HEK293 (cell line): Measurements from ENCODE around the gene HECA.

Source experiments
- CTCF ChIA-PET: fragments of 350-600 bp; formaldehyde crosslinking; extraction: SDS; loops from one replicate; lab custom pipeline; 2021; ENCODE audit warnings: antibody characterized with exemption; lab: Yijun Ruan, JAX
- POLR2A ChIA-PET: fragments of 300-600 bp; formaldehyde crosslinking; extraction: SDS; loops from one replicate; lab custom pipeline; 2020; ENCODE audit warnings: antibody characterized with exemption, inconsistent platforms; lab: Yijun Ruan, JAX
- H3K27ac ChIP-seq: fragments of 200-500 bp; sonication (Bioruptor generic); 2 replicates; pipeline ENCODE4 v1.5.1; 2014; ENCODE audit warnings: low read depth, low read length, control low read depth, inconsistent platforms; ENCODE audit errors: extremely low read depth
- H3K36me3 ChIP-seq, 2 experiments: fragments of 200-500 bp in 1 of 2; sonication (Bioruptor generic) in 1 of 2; 1 replicate in 1 of 2; 2 replicates in 1 of 2; pipeline ENCODE4 v1.5.1; 2014 to 2017; ENCODE audit warnings: inconsistent platforms in 2 of 2, low read length in 2 of 2; ENCODE audit not compliant: control insufficient read depth in 2 of 2, insufficient read depth in 1 of 2
- H3K4me1 ChIP-seq: fragments of 200-500 bp; sonication (Bioruptor generic); 2 replicates; pipeline ENCODE4 v1.5.1; 2014; ENCODE audit warnings: mild to moderate bottlenecking, low read length, inconsistent platforms; ENCODE audit not compliant: control insufficient read depth, insufficient read depth
- H3K4me3 ChIP-seq: 2 replicates; pipeline ENCODE4 v1.5.1; 2011; ENCODE audit warnings: low read depth, mild to moderate bottlenecking, control low read depth, low read length, moderate library complexity
- H3K9me3 ChIP-seq: fragments of 200-500 bp; sonication (Bioruptor generic); 2 replicates; pipeline ENCODE4 v1.5.1; 2014; ENCODE audit warnings: low read depth, low read length, inconsistent platforms; ENCODE audit not compliant: control insufficient read depth, insufficient read depth
- FEZF1 ChIP-seq: fragments of 450-650 bp; formaldehyde crosslinking; IDR thresholded peaks from 2 replicates; pipeline ENCODE4 v1.5.1; 2016; ENCODE audit warnings: missing biosample characterization, missing genetic modification characterization
- KLF7 ChIP-seq: fragments of 450-650 bp; formaldehyde crosslinking; IDR thresholded peaks from 2 replicates; pipeline ENCODE4 v1.5.1; 2016; ENCODE audit warnings: missing biosample characterization, missing genetic modification characterization, borderline replicate concordance
- MZF1 ChIP-seq: fragments of 450-650 bp; formaldehyde crosslinking; IDR thresholded peaks from 2 replicates; pipeline ENCODE4 v1.5.1; 2017; ENCODE audit warnings: missing biosample characterization, missing genetic modification characterization, borderline replicate concordance
- YY2 ChIP-seq: fragments of 450-650 bp; formaldehyde crosslinking; IDR thresholded peaks from 2 replicates; pipeline ENCODE4 v1.5.1; 2016; ENCODE audit warnings: missing biosample characterization, missing genetic modification characterization
- ZBTB20 ChIP-seq: fragments of 450-650 bp; formaldehyde crosslinking; IDR thresholded peaks from 2 replicates; pipeline ENCODE4 v1.5.1; 2016; ENCODE audit warnings: missing biosample characterization, missing genetic modification characterization
- ZBTB21 ChIP-seq: fragments of 450-650 bp; formaldehyde crosslinking; IDR thresholded peaks from 2 replicates; pipeline ENCODE4 v1.5.1; 2017; ENCODE audit warnings: missing biosample characterization, missing genetic modification characterization
- ZIC2 ChIP-seq: fragments of 450-650 bp; formaldehyde crosslinking; IDR thresholded peaks from 2 replicates; pipeline ENCODE4 v1.5.1; 2016; ENCODE audit warnings: missing biosample characterization, missing genetic modification characterization
- ZNF121 ChIP-seq: fragments of 450-650 bp; formaldehyde crosslinking; IDR thresholded peaks from 2 replicates; pipeline ENCODE4 v1.5.1; 2016; ENCODE audit warnings: missing biosample characterization, missing genetic modification characterization
- ZNF416 ChIP-seq: fragments of 450-650 bp; formaldehyde crosslinking; IDR thresholded peaks from 2 replicates; pipeline ENCODE4 v1.5.1; 2016; ENCODE audit warnings: missing biosample characterization, missing genetic modification characterization
- ZNF521 ChIP-seq: fragments of 450-650 bp; formaldehyde crosslinking; IDR thresholded peaks from 2 replicates; pipeline ENCODE4 v1.5.1; 2017; ENCODE audit warnings: missing biosample characterization, mild to moderate bottlenecking, missing genetic modification characterization
- ZNF549 ChIP-seq: fragments of 450-650 bp; IDR thresholded peaks from 2 replicates; pipeline ENCODE4 v1.5.1; 2018; ENCODE audit warnings: missing biosample characterization, missing genetic modification characterization, mild to moderate bottlenecking, inconsistent platforms, moderate library complexity
- ZNF558 ChIP-seq: fragments of 450-650 bp; formaldehyde crosslinking; IDR thresholded peaks from 2 replicates; pipeline ENCODE4 v1.5.1; 2016; ENCODE audit warnings: missing biosample characterization, missing genetic modification characterization
- ZNF701 ChIP-seq: fragments of 450-650 bp; formaldehyde crosslinking; IDR thresholded peaks from 2 replicates; pipeline ENCODE4 v1.5.1; 2016; ENCODE audit warnings: missing biosample characterization, missing genetic modification characterization
- TF ChIP-seq, protein P1 (sequence below): fragments of 450-650 bp; formaldehyde crosslinking; IDR thresholded peaks from 2 replicates; pipeline ENCODE4; 2016; ENCODE audit warnings: missing biosample characterization, missing genetic modification characterization
- TF ChIP-seq, protein P2 (sequence below): fragments of 450-650 bp; formaldehyde crosslinking; IDR thresholded peaks from 2 replicates; pipeline ENCODE4 v1.5.1; 2016; ENCODE audit warnings: missing biosample characterization, missing genetic modification characterization, low read depth
- TF ChIP-seq, protein P3 (sequence below): fragments of 450-650 bp; formaldehyde crosslinking; IDR thresholded peaks from 2 replicates; pipeline ENCODE4 v1.5.1; 2016; ENCODE audit warnings: missing biosample characterization, missing genetic modification characterization
- TF ChIP-seq, protein P4 (sequence below): fragments of 450-650 bp; formaldehyde crosslinking; IDR thresholded peaks from 2 replicates; pipeline ENCODE4 v1.5.1; 2016; ENCODE audit warnings: missing biosample characterization, missing genetic modification characterization
- TF ChIP-seq, protein P5 (sequence below): fragments of 450-650 bp; formaldehyde crosslinking; IDR thresholded peaks from 2 replicates; pipeline ENCODE4 v1.5.1; 2016; ENCODE audit warnings: missing biosample characterization, missing genetic modification characterization

HECA gene

DNA sequence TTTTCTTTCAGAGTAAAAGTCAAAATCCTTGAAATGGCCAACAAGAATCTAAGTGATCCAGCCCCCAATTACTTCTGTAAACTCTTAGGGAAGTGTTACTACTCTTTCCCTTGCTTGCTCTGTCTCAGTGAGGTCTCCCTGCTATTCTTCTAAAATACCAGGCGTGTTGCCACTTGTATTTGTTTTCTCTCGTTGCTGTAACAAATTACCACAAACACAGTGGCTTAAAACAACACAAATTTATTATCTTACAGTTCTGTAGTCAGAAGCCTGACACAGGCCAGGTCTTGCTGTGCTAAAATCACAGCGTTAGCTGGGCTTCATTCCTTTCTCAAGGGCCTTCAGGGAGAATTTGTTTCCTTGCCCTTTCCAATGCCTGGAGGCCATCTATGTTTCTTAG lies 59.9 kb downstream of the HECA start (continued):
- TF ChIP-seq ZNF416 (no peak), YY2 (tag by site-specific recombination) (peak; percentile 22; the same call in 1 of the 2 replicates)

DNA sequence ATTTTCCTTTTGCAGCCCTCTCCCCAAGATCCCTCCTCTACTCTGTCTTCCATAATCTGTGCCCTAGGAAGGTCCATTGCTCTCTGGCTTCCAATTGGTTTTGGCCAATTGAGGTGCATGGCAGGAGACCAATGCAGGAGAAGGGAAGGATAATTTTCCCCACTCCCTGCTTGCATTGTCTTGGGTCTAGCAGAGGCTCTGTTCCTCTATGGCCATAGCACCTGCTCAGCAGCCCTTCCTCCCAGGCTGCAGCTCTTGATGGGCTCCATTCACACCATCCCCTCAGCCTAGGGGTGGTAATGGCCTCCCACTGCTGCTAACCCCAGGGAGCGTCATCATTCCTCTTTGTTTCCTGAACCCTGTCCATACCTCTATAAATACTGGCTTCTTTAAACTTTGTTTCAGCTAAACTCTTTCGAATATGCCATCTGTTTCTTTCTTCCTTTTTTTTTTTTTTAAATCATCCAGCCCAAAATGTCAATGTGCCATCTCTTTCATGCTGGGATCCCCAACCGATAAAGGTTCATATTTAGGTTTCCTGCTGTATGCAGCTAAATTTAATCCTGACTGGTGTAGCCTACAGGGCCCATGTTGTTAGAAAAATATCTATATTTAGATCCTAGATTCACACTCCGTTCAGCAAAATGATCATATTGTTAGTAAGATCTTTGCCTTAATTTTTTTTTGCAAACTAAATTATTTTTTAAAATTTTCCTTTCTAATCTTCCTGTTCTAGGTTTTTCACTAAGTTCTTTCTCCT lies 63.8 kb downstream of the HECA start:
- no peaks in the 10 kb centered on the region for H3K36me3 ChIP-seq
- no peak for TF ChIP-seq ZNF521 (tag by site-specific recombination)
- TF ChIP-seq ZBTB21 (tag by site-specific recombination): no peak
- no peak for TF ChIP-seq ZNF549 (tag by site-specific recombination)
- TF ChIP-seq, protein P1, sequence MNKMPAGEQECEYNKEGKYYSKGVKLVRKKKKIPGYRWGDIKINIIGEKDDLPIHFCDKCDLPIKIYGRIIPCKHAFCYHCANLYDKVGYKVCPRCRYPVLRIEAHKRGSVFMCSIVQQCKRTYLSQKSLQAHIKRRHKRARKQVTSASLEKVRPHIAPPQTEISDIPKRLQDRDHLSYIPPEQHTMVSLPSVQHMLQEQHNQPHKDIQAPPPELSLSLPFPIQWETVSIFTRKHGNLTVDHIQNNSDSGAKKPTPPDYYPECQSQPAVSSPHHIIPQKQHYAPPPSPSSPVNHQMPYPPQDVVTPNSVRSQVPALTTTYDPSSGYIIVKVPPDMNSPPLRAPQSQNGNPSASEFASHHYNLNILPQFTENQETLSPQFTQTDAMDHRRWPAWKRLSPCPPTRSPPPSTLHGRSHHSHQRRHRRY (tag by site-specific recombination): no peak
- peak; percentile 33; the same call in 1 of the 2 replicates for TF ChIP-seq ZIC2
- TF ChIP-seq, protein P2, sequence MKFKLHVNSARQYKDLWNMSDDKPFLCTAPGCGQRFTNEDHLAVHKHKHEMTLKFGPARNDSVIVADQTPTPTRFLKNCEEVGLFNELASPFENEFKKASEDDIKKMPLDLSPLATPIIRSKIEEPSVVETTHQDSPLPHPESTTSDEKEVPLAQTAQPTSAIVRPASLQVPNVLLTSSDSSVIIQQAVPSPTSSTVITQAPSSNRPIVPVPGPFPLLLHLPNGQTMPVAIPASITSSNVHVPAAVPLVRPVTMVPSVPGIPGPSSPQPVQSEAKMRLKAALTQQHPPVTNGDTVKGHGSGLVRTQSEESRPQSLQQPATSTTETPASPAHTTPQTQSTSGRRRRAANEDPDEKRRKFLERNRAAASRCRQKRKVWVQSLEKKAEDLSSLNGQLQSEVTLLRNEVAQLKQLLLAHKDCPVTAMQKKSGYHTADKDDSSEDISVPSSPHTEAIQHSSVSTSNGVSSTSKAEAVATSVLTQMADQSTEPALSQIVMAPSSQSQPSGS (tag by site-specific recombination): no peak
- TF ChIP-seq KLF7: no peak
- no peak for TF ChIP-seq ZNF701 (tag by site-specific recombination)
- no peaks in the 10 kb centered on the region for H3K4me1 ChIP-seq
- ChIA-PET POLR2A (no interaction called here), CTCF (interaction anchor here (0.9 to 1.3 kb wide), 3 partner anchors 19 to 166 kb away, joined by 4 to 6 read pairs (median 4); no protein-coding TSS in a partner anchor)
- no peak overlapping the region for H3K4me3 ChIP-seq
- no peaks in the 10 kb centered on the region for H3K9me3 ChIP-seq
- no peak overlapping the region for H3K27ac ChIP-seq

DNA sequence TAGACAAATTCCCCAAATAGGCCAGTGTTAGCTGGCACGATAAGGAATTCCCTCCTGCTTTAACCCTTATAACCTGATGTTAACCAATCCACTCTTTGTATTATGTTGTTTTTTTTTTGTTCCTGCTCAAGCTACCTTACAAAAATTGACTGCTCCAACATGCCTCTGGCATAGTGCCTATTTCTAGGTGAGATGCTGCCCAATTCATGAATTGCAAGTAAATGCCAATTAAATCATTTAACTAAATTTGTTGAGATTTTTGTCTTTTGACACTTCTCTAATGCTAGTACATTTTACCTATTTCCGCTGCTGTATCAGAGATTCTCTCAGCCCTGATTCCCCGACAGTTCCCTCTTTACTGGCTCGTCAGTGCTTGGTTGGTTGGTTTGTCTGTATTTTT lies 66.5 kb downstream of the HECA start:
- H3K36me3 ChIP-seq: no peaks in the 10 kb centered on the region
- TF ChIP-seq FEZF1 (tag by site-specific recombination) (no peak), ZNF549 (tag by site-specific recombination) (peak; percentile 99)
- H3K4me3 ChIP-seq: no peak overlapping the region
- H3K9me3 ChIP-seq: no peaks in the 10 kb centered on the region; the same call in 1 of the 2 replicates
- ChIA-PET POLR2A (no interaction called here), CTCF (interaction anchor here (1.1 to 1.5 kb wide), 2 partner anchors 18 to 29 kb away, joined by 3 to 5 read pairs; no protein-coding TSS in a partner anchor)
- no peak overlapping the region for H3K27ac ChIP-seq
- no peaks in the 10 kb centered on the region for H3K4me1 ChIP-seq

DNA sequence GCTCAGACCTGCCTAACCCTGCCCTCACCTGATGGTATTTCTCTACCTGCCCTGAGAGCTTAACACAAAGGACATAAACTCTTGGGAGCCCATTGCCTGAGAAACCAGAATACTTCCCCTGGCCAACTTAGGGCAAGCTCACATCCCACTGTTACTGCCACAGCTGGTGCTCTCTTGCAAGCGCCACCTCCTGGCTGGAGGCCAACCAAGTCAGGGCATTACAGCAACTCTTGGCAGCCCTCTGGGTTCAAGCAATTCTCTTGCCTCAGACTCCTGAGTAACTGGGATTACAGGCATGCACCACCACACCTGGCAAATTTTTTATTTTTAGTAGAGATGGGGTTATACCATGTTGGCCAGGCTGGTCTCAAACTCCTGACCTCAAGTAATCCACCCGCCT lies 70.1 kb downstream of the HECA start:
- ChIA-PET CTCF (interaction anchor here (0.6 to 1.4 kb wide), 2 partner anchors 14 to 160 kb away, joined by 3 to 7 read pairs; no protein-coding TSS in a partner anchor), POLR2A (no interaction called here)
- no peak overlapping the region for H3K27ac ChIP-seq
- no peaks in the 10 kb centered on the region; the same call in 1 of the 2 replicates for H3K9me3 ChIP-seq
- no peaks in the 10 kb centered on the region for H3K4me1 ChIP-seq
- H3K4me3 ChIP-seq: no peak overlapping the region
- H3K36me3 ChIP-seq: no peaks in the 10 kb centered on the region
- TF ChIP-seq, protein P3, sequence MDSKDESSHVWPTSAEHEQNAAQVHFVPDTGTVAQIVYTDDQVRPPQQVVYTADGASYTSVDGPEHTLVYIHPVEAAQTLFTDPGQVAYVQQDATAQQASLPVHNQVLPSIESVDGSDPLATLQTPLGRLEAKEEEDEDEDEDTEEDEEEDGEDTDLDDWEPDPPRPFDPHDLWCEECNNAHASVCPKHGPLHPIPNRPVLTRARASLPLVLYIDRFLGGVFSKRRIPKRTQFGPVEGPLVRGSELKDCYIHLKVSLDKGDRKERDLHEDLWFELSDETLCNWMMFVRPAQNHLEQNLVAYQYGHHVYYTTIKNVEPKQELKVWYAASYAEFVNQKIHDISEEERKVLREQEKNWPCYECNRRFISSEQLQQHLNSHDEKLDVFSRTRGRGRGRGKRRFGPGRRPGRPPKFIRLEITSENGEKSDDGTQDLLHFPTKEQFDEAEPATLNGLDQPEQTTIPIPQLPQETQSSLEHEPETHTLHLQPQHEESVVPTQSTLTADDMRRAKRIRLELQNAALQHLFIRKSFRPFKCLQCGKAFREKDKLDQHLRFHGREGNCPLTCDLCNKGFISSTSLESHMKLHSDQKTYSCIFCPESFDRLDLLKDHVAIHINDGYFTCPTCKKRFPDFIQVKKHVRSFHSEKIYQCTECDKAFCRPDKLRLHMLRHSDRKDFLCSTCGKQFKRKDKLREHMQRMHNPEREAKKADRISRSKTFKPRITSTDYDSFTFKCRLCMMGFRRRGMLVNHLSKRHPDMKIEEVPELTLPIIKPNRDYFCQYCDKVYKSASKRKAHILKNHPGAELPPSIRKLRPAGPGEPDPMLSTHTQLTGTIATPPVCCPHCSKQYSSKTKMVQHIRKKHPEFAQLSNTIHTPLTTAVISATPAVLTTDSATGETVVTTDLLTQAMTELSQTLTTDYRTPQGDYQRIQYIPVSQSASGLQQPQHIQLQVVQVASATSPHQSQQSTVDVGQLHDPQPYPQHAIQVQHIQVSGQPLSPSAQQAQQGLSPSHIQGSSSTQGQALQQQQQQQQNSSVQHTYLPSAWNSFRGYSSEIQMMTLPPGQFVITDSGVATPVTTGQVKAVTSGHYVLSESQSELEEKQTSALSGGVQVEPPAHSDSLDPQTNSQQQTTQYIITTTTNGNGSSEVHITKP (tag by site-specific recombination): no peak
- TF ChIP-seq, protein P4, sequence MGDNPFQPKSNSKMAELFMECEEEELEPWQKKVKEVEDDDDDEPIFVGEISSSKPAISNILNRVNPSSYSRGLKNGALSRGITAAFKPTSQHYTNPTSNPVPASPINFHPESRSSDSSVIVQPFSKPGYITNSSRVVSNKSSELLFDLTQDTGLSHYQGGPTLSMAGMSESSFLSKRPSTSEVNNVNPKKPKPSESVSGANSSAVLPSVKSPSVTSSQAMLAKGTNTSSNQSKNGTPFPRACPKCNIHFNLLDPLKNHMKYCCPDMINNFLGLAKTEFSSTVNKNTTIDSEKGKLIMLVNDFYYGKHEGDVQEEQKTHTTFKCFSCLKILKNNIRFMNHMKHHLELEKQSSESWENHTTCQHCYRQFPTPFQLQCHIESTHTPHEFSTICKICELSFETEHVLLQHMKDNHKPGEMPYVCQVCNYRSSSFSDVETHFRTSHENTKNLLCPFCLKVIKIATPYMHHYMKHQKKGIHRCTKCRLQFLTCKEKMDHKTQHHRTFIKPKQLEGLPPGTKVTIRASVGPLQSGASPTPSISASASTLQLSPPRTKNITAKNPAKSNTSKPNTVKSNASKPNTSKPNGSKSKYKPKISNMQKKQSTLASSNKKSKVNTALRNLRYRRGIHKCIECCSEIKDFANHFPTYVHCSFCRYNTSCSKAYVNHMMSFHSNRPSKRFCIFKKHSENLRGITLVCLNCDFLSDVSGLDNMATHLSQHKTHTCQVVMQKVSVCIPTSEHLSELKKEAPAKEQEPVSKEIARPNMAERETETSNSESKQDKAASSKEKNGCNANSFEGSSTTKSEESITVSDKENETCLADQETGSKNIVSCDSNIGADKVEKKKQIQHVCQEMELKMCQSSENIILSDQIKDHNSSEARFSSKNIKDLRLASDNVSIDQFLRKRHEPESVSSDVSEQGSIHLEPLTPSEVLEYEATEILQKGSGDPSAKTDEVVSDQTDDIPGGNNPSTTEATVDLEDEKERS: no peak
- TF ChIP-seq ZNF121 (tag by site-specific recombination) (no peak), MZF1 (tag by site-specific recombination) (no peak), ZBTB20 (tag by site-specific recombination) (no peak), ZNF558 (tag by site-specific recombination) (no peak)
- TF ChIP-seq, protein P5, sequence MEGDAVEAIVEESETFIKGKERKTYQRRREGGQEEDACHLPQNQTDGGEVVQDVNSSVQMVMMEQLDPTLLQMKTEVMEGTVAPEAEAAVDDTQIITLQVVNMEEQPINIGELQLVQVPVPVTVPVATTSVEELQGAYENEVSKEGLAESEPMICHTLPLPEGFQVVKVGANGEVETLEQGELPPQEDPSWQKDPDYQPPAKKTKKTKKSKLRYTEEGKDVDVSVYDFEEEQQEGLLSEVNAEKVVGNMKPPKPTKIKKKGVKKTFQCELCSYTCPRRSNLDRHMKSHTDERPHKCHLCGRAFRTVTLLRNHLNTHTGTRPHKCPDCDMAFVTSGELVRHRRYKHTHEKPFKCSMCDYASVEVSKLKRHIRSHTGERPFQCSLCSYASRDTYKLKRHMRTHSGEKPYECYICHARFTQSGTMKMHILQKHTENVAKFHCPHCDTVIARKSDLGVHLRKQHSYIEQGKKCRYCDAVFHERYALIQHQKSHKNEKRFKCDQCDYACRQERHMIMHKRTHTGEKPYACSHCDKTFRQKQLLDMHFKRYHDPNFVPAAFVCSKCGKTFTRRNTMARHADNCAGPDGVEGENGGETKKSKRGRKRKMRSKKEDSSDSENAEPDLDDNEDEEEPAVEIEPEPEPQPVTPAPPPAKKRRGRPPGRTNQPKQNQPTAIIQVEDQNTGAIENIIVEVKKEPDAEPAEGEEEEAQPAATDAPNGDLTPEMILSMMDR (tag by site-specific recombination): no peak
